HG02610 (cell line): Measurements from ENCODE around the gene PCDH1.

Source experiments
- ATAC-seq: cut with Tn5 transposase; IDR thresholded peaks from one replicate; pipeline ENCODE4 v1.9.1; 2021; ENCODE audit warnings: mild to moderate bottlenecking, moderate library complexity; ENCODE audit not compliant: unreplicated experiment

PCDH1 gene

GRCh38 chr5:141857226-141857625 lies 21.0 kb downstream of the PCDH1 start:
- ATAC-seq: no peak

DNA sequence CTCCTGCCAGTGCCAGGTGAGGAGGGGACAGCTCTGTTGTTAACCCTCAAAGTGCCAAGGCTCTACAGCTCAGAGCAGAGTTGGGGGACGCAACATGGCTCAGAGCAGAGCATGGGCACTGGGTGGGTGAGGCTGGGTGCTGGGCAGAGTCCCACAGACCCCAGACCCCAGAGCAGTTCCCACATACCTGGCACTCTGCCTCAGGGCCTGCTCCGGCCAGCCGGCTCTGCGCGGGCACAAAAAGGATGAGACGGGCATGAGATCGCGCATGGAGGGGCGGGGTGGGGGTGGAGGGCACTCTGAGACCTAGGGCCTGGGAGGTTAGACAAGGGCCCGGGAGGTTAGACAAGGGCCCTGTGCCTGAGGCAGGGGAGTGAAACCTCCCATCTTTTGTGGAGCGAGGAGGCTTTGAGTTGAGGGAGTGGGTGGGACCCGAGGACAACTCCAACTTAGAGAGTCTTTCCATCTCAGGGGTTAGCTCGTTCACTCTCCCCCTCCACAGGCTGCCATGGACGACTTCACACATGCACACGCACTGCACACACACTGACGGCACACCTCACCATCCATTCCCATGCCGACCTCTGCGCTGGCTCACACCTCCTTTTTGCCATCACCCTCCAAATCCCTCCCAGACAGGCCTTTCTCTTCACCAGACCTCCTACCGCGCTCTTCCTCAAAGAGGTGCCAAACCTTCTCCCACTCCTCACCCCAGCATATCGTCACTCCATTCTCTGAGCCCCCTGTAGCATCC lies 22.0 kb downstream of the PCDH1 start:
- no peak for ATAC-seq

- no peak for ATAC-seq
Measured at GRCh38 chr5:141855265-141856036, 22.8 kb downstream of the PCDH1 start.

DNA sequence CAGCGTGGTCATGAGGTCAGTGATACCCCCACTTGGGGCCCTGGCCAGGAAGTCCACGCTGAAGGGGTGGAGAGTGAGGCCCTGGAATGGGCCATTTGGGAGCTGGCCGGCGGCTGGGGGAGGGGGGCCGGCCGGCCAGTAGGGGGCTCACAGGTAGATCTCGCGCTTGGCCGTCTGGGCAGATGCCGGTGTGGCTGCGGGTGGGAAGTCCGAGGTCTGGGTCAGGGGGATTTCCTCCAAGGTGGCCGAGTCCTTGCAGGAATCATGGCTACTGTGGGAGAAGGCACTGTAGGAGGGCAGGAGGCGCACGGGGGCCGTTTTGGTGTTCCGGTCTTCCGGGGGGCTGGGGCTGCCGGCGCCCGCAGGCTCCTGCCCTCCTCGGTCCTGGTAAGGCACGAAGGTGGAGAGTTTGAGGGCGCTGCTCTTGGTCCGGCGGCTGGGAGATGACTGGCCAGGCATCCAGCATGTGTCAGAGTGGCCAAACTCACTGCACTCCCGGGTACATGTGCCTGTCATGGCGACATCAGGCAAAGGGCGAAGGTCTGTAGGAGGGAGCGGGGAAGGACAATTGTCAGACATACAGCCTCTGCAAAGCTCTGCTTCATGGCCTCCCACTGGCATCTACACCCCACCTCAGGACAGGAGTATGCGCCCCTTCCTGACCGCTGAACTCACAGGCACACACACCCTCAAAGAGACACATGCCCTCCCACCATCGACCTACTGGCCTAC lies 24.1 kb downstream of the PCDH1 start:
- no peak for ATAC-seq

GRCh38 chr5:141852448-141852847 lies 25.8 kb downstream of the PCDH1 start:
- no peak for ATAC-seq

- ATAC-seq: no peak
Measured at GRCh38 chr5:141851195-141851874, 26.9 kb downstream of the PCDH1 start.

DNA sequence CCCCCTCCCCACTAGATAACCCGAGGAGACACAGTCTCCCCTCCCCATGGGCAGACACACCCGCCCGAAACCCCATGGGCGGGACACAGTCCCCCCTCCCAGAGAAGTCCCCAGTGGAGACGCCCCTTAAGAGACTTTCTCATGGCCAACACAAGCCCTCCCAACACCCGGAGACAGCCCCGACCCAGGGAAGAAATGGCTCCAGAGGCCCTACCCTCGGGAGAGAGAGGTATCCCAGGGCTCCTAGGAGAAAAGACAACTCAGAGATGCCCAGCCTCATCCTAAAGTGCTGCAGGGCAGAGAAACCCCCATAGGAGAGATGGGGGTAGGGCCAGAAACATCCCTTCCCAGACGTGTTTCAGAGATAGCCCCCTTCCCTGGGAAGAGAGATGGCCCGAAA lies 27.4 kb downstream of the PCDH1 start:
- ATAC-seq: no peak

- ATAC-seq: no peak
Measured at GRCh38 chr5:141850244-141850768, 27.9 kb downstream of the PCDH1 start.

DNA sequence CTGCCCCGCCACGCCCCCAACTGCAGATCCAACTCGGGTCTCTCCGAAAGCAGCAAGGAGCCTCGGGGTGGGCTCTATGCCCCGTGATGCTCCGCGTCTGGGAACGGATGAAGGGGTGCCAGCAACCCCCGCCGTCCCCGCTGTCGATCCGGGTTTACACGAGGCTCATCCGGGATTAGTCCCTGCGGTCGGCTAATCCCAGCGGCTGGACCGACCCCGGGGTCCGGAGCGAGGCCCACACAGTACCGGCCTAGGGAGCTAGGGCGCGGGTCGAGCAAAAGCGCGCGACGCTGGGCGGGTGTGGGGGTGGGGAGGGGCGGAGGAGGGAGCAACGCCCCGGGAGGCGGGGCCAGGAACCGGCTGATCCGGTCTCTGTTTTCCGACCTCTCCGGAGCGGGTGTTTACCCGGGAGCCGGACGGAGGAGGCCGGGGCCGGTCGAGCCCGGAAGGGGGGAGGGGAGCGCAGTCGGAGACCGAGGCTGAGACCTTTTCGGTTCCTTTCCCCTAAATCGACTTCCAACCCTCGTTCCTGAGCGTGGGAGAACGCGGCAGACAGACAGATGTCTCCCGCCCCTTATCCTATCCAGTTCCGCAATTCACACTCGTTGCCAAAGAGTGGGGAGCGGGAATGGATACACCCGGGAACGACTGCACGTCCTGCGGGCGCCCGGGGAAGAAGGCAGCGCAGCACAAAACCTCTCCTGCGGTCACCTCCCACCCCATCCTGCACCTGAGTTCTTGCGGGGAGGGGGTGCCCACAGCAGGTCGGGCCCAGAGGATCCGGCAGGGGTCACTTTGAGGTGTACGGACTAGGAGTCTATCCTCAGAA lies 28.6 kb downstream of the PCDH1 start:
- ATAC-seq: peak; percentile 73

DNA sequence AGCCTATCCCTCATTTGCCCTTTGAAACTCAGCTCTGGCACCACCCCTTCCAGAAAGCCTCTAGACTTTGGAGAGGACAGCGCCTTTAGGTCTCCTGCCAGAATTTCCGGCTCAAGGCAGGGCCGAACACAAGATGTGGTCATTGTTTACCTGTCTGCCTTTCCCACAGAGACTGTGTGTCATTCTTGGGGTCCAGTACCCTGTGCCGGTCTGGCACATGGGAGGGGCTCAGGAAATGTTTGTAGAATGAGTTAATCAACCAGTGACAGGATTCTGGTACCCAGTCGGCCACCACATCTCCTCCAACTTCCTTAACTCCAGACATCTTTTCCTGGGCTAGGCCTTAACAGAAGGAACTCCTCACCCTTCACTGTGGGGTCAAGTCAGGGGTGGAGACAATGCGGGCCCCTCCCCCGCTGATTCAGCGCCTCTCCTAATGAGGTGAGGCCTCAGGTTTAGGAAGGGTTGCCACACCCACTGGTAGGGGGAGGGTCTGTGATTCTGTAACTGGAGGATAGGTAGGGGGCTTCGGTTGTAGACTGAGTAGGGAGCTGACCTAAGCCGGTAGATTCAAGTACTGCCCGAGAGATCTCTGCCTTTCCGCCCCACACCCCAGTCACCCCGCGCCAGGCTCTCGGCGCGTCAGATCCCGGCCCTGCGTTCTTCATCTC lies 29.3 kb downstream of the PCDH1 start:
- peak; percentile 19 for ATAC-seq

DNA sequence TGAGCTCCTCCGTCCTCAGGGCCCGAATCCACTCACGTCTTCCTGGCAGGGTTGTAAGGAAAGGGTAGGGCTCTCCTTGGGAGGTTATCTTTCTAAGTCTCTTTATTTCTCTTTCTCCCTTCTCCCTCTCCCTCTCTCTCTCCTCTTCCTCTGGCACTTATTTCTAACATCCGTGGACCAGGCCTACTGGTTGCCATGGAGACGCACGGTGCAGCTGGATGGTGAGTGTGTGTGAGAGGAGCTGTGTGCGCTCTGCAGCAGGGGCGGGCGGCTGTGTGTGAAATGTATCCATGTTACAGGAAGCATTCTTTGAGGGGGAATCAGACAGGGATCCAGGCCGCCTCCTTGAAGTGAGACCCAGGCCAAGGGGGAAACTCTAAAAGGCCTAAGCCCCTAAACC lies 32.2 kb downstream of the PCDH1 start:
- no peak for ATAC-seq

- no peak for ATAC-seq
Measured at GRCh38 chr5:141845371-141845851, 32.8 kb downstream of the PCDH1 start.

- ATAC-seq: no peak
Measured at GRCh38 chr5:141844414-141845097, 33.7 kb downstream of the PCDH1 start.

DNA sequence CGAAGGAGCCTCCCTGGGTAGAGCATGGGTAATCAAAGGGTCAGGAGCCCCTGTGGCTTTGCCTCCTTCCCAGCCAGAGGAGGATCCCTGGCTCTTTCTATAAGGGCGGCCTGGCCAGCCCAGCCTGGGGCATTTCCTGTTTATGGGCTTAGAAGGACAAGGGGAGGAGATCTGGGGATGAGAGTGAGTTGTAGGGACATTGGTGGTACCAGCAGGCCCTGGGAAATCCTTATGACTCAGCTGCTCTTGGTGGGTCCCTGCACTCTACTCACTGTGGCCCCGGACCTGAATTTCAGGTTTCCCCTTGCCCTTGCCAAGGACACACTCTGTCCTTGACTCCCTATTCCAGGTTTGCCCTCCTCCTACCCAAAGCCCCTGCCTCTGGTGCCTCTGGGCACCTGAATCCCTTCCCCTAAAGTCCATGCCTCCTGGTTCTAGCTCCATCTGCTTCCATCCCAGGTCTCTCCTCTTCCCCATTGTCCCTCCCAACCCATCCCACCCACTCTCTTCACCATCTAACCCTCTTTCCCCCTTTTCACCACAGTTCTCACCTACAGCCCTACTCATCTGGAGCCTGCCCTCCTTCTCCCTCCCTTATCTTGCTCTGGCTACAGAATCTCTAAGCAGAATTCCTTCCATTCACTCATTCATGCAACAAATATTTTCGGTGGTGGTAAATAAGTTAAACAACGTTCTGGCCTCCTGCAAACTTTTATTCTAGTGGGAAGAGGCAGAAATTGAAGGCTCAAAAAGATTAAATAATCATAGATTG lies 34.9 kb downstream of the PCDH1 start:
- no peak for ATAC-seq

DNA sequence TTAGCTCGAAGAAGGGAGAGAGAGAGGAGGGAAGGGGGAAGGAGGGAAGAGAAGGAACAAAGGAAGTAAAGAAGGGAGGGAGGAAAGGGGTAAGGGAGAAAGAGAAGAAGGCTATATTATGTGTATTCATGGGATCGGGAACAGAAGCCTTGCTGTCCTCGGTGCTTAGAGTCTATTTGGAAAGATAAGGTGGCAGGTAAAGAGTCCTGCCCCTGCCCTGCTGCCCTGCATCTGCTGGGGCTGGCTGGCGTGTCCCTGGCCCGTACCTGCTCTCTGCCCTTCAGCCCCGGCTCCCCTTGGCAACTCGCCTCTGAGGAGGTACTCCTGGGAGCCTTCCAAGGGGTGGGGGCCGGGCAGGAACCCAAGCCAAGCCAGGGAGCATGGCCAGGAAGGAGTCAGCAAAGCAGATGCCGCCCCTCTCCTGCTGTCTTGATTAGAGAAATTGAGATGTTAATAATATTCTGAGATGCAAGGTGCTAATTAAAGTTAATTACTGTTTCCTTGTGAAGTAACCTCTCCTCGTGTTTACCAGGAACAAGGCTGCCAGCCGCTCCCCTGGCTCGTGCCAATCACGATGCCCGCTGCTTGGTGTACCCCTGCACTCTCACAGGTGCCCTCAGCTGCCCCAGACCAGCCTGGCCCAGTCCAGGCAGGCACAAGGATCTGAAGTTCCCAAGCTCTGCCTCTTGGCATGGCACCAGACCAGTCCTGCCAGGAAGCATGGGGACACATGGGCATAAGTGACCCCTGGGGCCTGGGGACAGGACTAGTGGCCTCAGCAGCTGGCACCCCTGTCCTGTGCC lies 36.6 kb downstream of the PCDH1 start:
- ATAC-seq: no peak

DNA sequence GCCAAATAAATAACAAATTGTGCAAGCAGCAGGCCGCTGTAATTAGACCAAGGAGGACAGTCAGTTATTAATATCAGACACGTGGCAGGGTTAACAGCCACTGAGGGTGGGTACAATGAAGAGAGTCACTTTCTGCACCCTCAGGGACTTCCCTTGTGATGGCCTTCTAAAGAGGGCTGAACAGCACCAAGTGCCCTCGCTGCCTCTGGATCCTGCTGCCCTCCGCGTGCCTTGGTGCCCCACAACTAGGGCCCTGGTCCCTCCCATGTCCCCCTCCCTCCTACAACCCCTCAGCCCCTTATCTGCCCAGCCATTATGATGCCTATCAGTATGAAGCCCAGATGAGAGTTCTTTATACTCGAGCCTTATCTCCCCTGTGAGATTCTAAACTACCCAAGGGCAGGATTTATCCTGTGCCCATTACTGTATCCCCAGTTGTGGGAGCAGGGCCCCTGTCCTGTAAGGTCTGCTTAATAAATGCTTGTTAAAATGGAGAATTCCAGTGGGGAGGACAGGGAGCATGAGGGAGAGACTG lies 37.3 kb downstream of the PCDH1 start:
- no peak for ATAC-seq

GRCh38 chr5:141840280-141840812 lies 37.9 kb downstream of the PCDH1 start:
- no peak for ATAC-seq
